Activated B cell treated with CpG ODN at 0.5 μM for 24 hours (primary cell): ENCODE data around the gene CLDND1. TPM values are rescaled to one million over a fixed set of nuclear protein-coding genes. Genes with fewer than 3 reads are reported as not detected.

Experiments used
- ATAC-seq: fragments of 200-7000 bp; cut with Tn5 transposase; one replicate; pipeline ENCODE4 v1.10.0; 2021; ENCODE audit warnings: low read depth, mild to moderate bottlenecking, moderate library complexity
- CTCF ChIA-PET: fragments of 350-600 bp; sonication (Branson Sonifier 250); formaldehyde crosslinking; loops from one replicate; lab custom pipeline; 2021; ENCODE audit warnings: antibody characterized with exemption; lab: Charles Lee
- POLR2A ChIA-PET: fragments of 350-600 bp; sonication (Branson Sonifier 250); formaldehyde crosslinking; loops from one replicate; lab custom pipeline; 2021; ENCODE audit warnings: antibody characterized with exemption; lab: Charles Lee
- DNase-seq: peaks from one replicate; pipeline ENCODE4 v3.0.0; 2022
- H3K27ac Mint-ChIP-seq: one replicate; pipeline ENCODE4 v1.8.0; 2020; ENCODE audit warnings: mixed read lengths
- H3K27me3 Mint-ChIP-seq: one replicate; pipeline ENCODE4 v1.8.0; 2021; ENCODE audit warnings: mixed read lengths
- H3K36me3 Mint-ChIP-seq: one replicate; pipeline ENCODE4 v1.8.0; 2021; ENCODE audit warnings: low read depth, mixed read lengths
- H3K4me1 Mint-ChIP-seq: one replicate; pipeline ENCODE4 v1.8.0; 2021; ENCODE audit warnings: mixed read lengths
- H3K4me3 Mint-ChIP-seq: one replicate; pipeline ENCODE4 v1.8.0; 2020; ENCODE audit warnings: mild to moderate bottlenecking, mixed read lengths
- H3K9me3 Mint-ChIP-seq: one replicate; pipeline ENCODE4 v1.8.0; 2020; ENCODE audit warnings: mixed read lengths
- intact Hi-C: fragments of 100-400 bp; cut with micrococcal nuclease; formaldehyde crosslinking; loops from one replicate; pipeline ENCODE4 v1.15.1; 2024
- total RNA-seq: library from RNA; stranded (reverse); gene quantifications from 2 replicates; pipeline ENCODE4 v1.2.3, GENCODE V29; 2022
- TF ChIP-seq, protein P1 (sequence below): fragments of 200-600 bp; IDR thresholded peaks from one replicate; pipeline ENCODE4 v1.8.0; 2022; ENCODE audit warnings: antibody characterized with exemption, mild to moderate bottlenecking

The CLDND1 gene
- total RNA-seq: 133 and 140 TPM in 2 replicates

DNA sequence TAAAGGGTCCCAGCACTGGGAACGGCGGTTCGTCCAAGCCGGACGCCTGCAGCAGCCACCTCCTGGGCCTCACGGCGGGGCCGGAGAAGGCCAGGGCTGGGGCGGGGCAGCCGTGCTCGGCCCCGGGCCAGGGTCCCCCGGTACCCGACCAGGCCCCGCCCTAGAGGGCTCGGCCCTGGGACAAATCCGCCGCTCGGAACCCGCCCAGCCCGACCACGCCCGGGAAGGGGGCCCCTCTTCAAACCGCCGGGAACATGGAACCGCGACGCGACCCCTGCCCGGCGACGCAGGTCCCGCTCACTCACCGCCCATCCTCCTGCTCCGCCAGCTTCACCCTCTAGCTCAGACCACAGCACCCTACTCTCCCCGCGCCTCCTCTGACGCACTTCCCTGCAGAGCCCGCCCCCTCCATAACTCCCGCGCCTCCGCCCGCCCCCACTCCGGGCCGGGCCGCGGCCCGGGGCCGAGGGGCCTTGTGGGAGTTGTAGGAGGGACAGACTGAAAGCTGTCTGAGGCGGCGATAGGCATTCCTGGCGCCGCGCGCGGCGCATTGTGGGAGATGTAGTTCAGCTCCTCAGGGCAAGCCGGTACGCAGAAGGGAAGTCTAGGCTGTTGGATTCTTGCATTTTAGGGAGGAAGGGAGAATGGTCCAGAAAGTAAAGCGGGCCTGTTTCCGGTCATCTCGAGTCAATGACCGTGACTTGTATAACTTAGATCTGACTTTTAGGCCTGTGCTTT is at the start of gene CLDND1:
Gene CLDND1, minus strand, starts transcription at position 359 of the 738 bp plus-strand sequence. CDS start 1,478 bp downstream, outside the sequence.
- H3K36me3 Mint-ChIP-seq: peaks cover 39% of the 10 kb centered on the region
- TF ChIP-seq, protein P1, sequence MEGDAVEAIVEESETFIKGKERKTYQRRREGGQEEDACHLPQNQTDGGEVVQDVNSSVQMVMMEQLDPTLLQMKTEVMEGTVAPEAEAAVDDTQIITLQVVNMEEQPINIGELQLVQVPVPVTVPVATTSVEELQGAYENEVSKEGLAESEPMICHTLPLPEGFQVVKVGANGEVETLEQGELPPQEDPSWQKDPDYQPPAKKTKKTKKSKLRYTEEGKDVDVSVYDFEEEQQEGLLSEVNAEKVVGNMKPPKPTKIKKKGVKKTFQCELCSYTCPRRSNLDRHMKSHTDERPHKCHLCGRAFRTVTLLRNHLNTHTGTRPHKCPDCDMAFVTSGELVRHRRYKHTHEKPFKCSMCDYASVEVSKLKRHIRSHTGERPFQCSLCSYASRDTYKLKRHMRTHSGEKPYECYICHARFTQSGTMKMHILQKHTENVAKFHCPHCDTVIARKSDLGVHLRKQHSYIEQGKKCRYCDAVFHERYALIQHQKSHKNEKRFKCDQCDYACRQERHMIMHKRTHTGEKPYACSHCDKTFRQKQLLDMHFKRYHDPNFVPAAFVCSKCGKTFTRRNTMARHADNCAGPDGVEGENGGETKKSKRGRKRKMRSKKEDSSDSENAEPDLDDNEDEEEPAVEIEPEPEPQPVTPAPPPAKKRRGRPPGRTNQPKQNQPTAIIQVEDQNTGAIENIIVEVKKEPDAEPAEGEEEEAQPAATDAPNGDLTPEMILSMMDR: no peak
- H3K27ac Mint-ChIP-seq: peak within 1 kb of the TSS; percentile 87
- ATAC-seq (peak; percentile 97), DNase-seq (peak; percentile 92)
- H3K27me3 Mint-ChIP-seq: no peaks in the 10 kb centered on the region
- ChIA-PET POLR2A (interaction anchor here (0.5 to 3.1 kb wide), 20 partner anchors 10 to 1753 kb away, joined by 3 to 33 read pairs (median 5); partner anchors contain the start of genes ARL6, CPOX, CRYBG3 and DCBLD2), CTCF (interaction anchor here (0.8 to 2.9 kb wide), 4 partner anchors 43 to 483 kb away, joined by 3 to 11 read pairs (median 3); partner anchors contain the start of gene CPOX)
- H3K9me3 Mint-ChIP-seq: no peaks in the 10 kb centered on the region
- peak within 1 kb of the TSS; percentile 92 for H3K4me3 Mint-ChIP-seq
- H3K4me1 Mint-ChIP-seq: peaks cover 40% of the 10 kb centered on the region
- intact Hi-C loops: loop anchor here (1.0 to 2.0 kb wide), 13 partner anchors 14 to 1878 kb away; partner anchors contain the start of genes ARL6, CMSS1, CPOX and DCBLD2

DNA sequence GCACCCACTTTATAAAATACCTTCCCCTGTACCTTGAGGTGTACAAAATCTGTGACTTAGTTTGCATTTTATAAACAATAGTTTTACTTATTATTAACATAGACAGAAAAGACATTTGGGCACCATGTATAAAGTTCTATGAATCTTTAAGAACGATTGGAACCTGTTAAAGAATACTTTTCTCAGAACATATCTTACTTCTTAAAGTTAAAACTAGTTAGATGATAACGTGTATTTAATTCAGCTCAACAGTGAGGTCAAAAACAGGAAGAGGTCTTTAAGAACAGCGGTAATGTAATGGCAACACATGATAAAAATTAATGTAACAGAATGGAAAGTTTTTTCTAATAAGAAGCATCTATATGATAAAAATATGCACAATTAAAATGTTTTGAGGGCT is 45.7 kb upstream of the CLDND1 start:
- H3K4me1 Mint-ChIP-seq: peaks cover 27% of the 10 kb centered on the region
- no peak for ATAC-seq
- ChIA-PET CTCF (no interaction called here), POLR2A (no interaction called here)
- H3K27ac Mint-ChIP-seq: no peak overlapping the region
- no peak overlapping the region for H3K4me3 Mint-ChIP-seq
- no peaks in the 10 kb centered on the region for H3K36me3 Mint-ChIP-seq
- no peak for DNase-seq
- no peaks in the 10 kb centered on the region for H3K27me3 Mint-ChIP-seq
- no peaks in the 10 kb centered on the region for H3K9me3 Mint-ChIP-seq
- TF ChIP-seq, protein P1: no peak
- intact Hi-C loops: no loop called here

DNA sequence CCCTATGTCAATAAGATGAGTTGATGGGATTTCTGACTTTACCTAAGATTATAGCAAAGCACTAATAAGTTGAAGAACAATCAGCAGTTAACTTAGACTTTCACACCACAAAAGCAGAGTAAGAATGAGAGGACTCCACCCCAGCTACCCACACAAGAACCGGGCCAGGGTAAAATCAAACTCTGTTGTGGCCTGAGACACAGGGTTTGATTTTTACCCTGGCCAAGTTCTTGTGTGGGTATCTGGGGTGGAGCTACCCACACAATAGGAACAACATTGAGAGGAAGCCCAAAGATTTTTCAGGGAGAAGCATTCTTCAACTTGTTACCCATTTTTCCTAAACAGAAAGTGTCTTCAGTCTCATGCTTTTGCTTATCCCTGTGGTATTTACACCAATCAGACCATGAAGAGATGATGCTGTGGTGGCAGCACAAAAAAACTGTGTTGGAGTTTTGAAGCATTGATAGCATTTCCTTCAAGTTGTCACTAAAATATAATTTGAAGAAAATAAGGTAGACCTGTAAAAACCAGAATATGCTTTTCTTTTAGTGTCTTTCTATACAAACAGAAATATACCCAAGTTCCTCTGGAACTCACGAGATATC is 45.1 kb upstream of the CLDND1 start:
- peaks cover 28% of the 10 kb centered on the region for H3K4me1 Mint-ChIP-seq
- H3K36me3 Mint-ChIP-seq: no peaks in the 10 kb centered on the region
- TF ChIP-seq, protein P1: no peak
- H3K9me3 Mint-ChIP-seq: no peaks in the 10 kb centered on the region
- intact Hi-C loops: no loop called here
- ATAC-seq: no peak
- H3K27me3 Mint-ChIP-seq: no peaks in the 10 kb centered on the region
- H3K4me3 Mint-ChIP-seq: no peak overlapping the region
- CTCF ChIA-PET: no interaction called here
- POLR2A ChIA-PET: no interaction called here
- no peak for DNase-seq
- no peak overlapping the region for H3K27ac Mint-ChIP-seq

DNA sequence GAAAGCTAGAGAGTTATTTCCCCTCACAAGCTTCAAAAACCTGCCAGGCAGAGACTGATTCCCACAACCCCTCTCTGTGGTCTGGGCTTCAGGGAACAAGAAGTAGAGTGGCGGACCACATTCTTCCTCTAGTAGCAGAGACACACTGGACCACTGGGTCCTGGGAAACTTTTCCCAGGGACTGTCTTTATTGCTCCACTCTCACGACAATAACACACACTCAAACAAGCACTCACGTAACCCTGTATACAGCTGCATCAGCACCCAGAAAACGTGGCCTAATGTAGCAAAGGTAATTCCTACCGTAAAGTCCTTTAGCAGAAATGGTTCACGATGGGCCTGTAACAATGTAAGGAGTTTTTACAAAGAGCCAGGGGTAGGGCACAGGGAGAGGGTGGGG is 43.1 kb upstream of the CLDND1 start:
- no peak overlapping the region for H3K4me3 Mint-ChIP-seq
- H3K27ac Mint-ChIP-seq: no peak overlapping the region
- intact Hi-C loops: no loop called here
- H3K27me3 Mint-ChIP-seq: no peaks in the 10 kb centered on the region
- no peaks in the 10 kb centered on the region for H3K36me3 Mint-ChIP-seq
- TF ChIP-seq, protein P1: no peak
- DNase-seq (no peak), ATAC-seq (no peak)
- ChIA-PET CTCF (interaction anchor here (0.7 kb wide), 1 partner anchor 43 kb away, joined by 3 read pairs; the partner anchor contains the start of gene CLDND1), POLR2A (interaction anchor here (1.0 kb wide), 1 partner anchor 43 kb away, joined by 4 read pairs; the partner anchor contains the start of gene CLDND1)
- peaks cover 39% of the 10 kb centered on the region for H3K4me1 Mint-ChIP-seq
- no peaks in the 10 kb centered on the region for H3K9me3 Mint-ChIP-seq

DNA sequence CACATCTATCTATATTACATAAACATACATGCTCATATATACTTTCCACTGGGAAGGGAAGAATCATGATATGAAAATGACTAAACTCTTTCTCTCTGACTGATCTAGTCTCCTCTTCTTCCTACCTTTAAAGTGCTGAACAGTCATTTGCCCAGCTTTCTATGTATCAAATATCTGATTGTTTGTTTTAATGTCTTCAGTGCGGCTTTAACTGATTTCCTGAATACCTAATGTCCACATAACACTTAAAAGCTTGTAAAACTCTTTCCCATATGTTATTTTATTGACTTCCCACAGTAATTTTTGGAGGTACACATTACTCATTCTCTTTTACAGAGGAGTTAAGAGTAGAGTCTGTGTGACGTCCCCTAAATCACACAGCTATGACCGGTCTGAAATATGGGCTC is 42.5 kb upstream of the CLDND1 start:
- no peak overlapping the region for H3K4me3 Mint-ChIP-seq
- CTCF ChIA-PET: interaction anchor here (0.7 kb wide), 1 partner anchor 42 kb away, joined by 3 read pairs; the partner anchor contains the start of gene CLDND1
- no peaks in the 10 kb centered on the region for H3K9me3 Mint-ChIP-seq
- peaks cover 42% of the 10 kb centered on the region for H3K4me1 Mint-ChIP-seq
- DNase-seq: no peak
- intact Hi-C loops: no loop called here
- no peaks in the 10 kb centered on the region for H3K36me3 Mint-ChIP-seq
- POLR2A ChIA-PET: interaction anchor here (1.0 kb wide), 1 partner anchor 42 kb away, joined by 4 read pairs; the partner anchor contains the start of gene CLDND1
- no peaks in the 10 kb centered on the region for H3K27me3 Mint-ChIP-seq
- H3K27ac Mint-ChIP-seq: no peak overlapping the region
- TF ChIP-seq, protein P1: no peak
- ATAC-seq: no peak
